GM12864 (cell line): Measurements from ENCODE around the gene PLCB4.

Experiments
- DNase-seq: peaks from one replicate; pipeline ENCODE4 v3.0.0-alpha.2; 2011; ENCODE audit warnings: low read depth
- H3K4me3 ChIP-seq: 2 replicates; pipeline ENCODE4 v1.5.1; 2011; ENCODE audit warnings: mild to moderate bottlenecking, low read depth, low read length, control low read depth
- TF ChIP-seq, protein P1 (sequence below): IDR thresholded peaks from 2 replicates; pipeline ENCODE4 v1.5.1; 2011; ENCODE audit warnings: low read depth, mild to moderate bottlenecking, moderate library complexity, low read length, control low read depth, inconsistent platforms; ENCODE audit errors: missing control alignments

The PLCB4 gene

GRCh38 chr20:9241721-9242427, 173.0 kb downstream of the PLCB4 start:
- H3K4me3 ChIP-seq: no peak overlapping the region
- TF ChIP-seq, protein P1, sequence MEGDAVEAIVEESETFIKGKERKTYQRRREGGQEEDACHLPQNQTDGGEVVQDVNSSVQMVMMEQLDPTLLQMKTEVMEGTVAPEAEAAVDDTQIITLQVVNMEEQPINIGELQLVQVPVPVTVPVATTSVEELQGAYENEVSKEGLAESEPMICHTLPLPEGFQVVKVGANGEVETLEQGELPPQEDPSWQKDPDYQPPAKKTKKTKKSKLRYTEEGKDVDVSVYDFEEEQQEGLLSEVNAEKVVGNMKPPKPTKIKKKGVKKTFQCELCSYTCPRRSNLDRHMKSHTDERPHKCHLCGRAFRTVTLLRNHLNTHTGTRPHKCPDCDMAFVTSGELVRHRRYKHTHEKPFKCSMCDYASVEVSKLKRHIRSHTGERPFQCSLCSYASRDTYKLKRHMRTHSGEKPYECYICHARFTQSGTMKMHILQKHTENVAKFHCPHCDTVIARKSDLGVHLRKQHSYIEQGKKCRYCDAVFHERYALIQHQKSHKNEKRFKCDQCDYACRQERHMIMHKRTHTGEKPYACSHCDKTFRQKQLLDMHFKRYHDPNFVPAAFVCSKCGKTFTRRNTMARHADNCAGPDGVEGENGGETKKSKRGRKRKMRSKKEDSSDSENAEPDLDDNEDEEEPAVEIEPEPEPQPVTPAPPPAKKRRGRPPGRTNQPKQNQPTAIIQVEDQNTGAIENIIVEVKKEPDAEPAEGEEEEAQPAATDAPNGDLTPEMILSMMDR: no peak
- no peak for DNase-seq

- DNase-seq: no peak
- H3K4me3 ChIP-seq: no peak overlapping the region
- TF ChIP-seq, protein P1: no peak
Observed at GRCh38 chr20:9243986-9244385, 175.1 kb downstream of the PLCB4 start.

GRCh38 chr20:9244811-9245210, 175.9 kb downstream of the PLCB4 start:
- no peak for DNase-seq
- TF ChIP-seq, protein P1: no peak
- H3K4me3 ChIP-seq: no peak overlapping the region

DNA sequence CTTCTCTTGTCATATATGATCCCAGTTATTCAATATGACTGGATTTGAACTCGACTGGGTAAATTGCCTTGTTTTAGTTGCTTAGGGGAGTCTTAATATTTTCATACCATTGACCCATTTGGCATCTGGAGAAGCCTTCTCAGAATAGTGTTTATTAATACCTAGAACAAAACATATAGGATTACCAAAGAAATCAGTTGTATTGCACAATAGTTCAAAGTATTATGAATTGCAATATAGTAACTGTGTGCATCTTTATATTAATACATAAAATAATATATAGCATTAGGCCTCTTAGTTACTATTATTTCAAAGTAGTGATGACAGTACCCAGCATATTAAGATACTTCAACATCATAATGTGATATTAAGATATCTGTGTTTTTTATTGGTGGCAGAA, 177.8 kb downstream of the PLCB4 start:
- TF ChIP-seq, protein P1: no peak
- DNase-seq: no peak
- H3K4me3 ChIP-seq: no peak overlapping the region

- no peak overlapping the region for H3K4me3 ChIP-seq
- TF ChIP-seq, protein P1: no peak
Observed at GRCh38 chr20:9250511-9250910, 181.6 kb downstream of the PLCB4 start.

DNA sequence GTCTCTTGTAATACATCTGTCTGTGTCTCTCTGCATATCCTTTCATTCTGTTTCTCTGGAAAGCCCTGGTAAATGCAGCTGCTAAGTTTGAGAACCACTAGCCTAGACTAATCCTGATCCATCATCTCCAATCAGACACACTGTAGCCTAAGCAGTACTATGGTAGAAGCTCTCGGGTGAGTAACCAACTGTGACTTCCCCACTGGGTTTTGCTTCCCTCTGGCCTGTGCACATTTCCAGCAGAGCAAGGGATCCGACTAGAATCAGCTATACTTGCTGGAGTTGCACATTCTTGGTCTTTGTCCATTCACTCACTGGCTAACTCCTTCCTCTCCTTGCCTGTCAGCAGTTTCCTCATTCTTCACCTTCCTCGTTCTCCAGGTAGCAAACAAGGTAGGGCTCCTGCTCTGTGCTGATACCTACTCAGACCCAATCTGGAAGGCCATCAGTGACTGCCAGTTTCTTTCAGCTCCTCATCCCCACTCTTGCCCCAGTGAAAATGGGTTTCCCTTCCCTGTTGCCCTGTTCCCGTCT, 184.2 kb downstream of the PLCB4 start:
- DNase-seq: no peak
- no peak overlapping the region for H3K4me3 ChIP-seq
- TF ChIP-seq, protein P1: no peak

More at GRCh38 chr20:9250511-9250910, 181.6 kb downstream of the PLCB4 start:
- no peak for DNase-seq

DNA sequence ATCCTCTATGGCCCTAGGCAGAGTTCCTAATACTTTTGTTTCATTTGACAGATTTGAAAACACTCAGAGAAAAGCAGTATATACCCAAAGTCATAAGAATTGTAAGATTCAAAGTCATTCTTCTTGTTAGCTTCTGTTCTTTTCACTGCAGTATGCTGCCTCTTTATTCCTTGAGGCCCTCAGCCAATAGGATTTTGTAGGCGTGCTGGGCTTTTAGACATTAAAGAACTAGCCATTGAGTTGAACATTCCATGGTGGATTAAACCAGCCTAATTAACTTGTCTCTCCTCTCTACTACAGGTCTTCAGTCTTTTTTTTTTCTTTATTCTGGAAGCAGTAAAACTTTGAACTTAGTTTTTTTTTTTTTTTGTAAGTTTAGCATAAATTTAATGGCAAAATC, 186.3 kb downstream of the PLCB4 start:
- TF ChIP-seq, protein P1: no peak
- no peak overlapping the region for H3K4me3 ChIP-seq
- no peak for DNase-seq
